ENCODE results near the gene CCR5AS.

Gene CCR5AS

DNA sequence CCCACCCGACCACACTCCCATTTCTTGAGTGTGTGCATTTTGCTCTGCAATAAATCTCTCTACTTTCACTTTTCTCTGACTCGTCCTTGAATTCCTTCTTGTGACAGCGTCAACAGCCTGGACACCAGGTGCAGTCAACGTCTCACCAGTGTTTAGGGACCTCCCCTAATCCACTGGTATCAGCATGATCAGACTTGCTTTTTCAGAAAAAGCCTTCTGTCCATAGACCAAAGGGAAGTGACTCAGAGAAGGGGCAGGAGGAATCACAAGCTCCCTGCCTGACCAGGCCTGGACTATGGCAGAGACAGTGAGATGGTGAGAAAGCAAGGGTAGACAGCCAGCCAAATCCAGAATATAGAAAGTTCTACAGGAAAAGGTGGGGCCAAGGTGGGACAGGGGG is 20.7 kb downstream of the CCR5AS start:
- Histone ChIP-seq H3K4ac (ENCODE audit: low read depth, low read length) (no peak overlapping the region), H4K91ac (ENCODE audit: insufficient read length, low read depth, low read length) (no peak overlapping the region), H2BK5ac (ENCODE audit: insufficient read length, low read length) (no peak overlapping the region), H3K27ac (ENCODE audit: insufficient read length, low read depth, low read length) (no peak overlapping the region), H3K4me2 (ENCODE audit: insufficient read depth, insufficient read length, low read length) (no peak overlapping the region), H4K5ac (ENCODE audit: insufficient read length, low read depth, low read length) (no peak overlapping the region), H3T11ph (ENCODE audit: low read length) (no peak overlapping the region), H4K8ac (replicated peaks; ENCODE audit: insufficient read length, low read depth, low read length) (no peak overlapping the region), H2BK20ac (ENCODE audit: low read depth, low read length, poor library complexity, severe bottlenecking) (no peak overlapping the region), H3K23me2 (ENCODE audit: insufficient read length, low read depth, low read length, poor library complexity, severe bottlenecking) (no peaks in the 10 kb centered on the region), H2BK12ac (ENCODE audit: insufficient read length, low read depth, low read length) (no peak overlapping the region), H3K9me3 (ENCODE audit: control insufficient read depth, low read depth, low read length) (no peaks in the 10 kb centered on the region), H2BK120ac (ENCODE audit: low read depth, low read length, poor library complexity, severe bottlenecking) (no peak overlapping the region), H3K9ac (ENCODE audit: extremely low read depth, insufficient read length, low read length) (no peak overlapping the region), H3K79me1 (ENCODE audit: insufficient read depth, low read depth, low read length, poor library complexity, severe bottlenecking) (no peaks in the 10 kb centered on the region), H3K56ac (ENCODE audit: insufficient read length, low read depth, low read length) (no peak overlapping the region), H2BK15ac (ENCODE audit: low read depth, low read length) (no peak overlapping the region), H3K18ac (ENCODE audit: insufficient read length, low read depth, low read length) (no peak overlapping the region), H3K23ac (ENCODE audit: insufficient read length, low read depth, low read length) (no peak overlapping the region), H3K79me2 (ENCODE audit: insufficient read depth, low read length) (no peaks in the 10 kb centered on the region), H4K20me1 (ENCODE audit: control insufficient read depth, insufficient read depth, insufficient read length) (no peaks in the 10 kb centered on the region), H2AK5ac (ENCODE audit: insufficient read length, low read length) (no peak overlapping the region), H3K4me1 (ENCODE audit: insufficient read depth, low read length) (no peaks in the 10 kb centered on the region), H3K27me3 (ENCODE audit: insufficient read depth, low read length) (no peaks in the 10 kb centered on the region), H2AFZ (ENCODE audit: low read length) (no peak overlapping the region), H3K14ac (ENCODE audit: insufficient read depth, low read length) (no peak overlapping the region)
- no peak for TF ChIP-seq CTCF (conservative IDR thresholded peaks at IDR 0.05)
- H3K27me3 Mint-ChIP-seq (ENCODE audit: low read depth) = no peaks in the 10 kb centered on the region
- no CpG with 5 or more reads among the region's 4 CpGs for WGBS (ENCODE audit: extremely low coverage, insufficient read length, low lambda C conversion rate)
- H3K36me3 Mint-ChIP-seq (ENCODE audit: insufficient read depth in 1 of 3, low read depth in 3 of 3) = no peaks in the 10 kb centered on the region
- DNase-seq = no peak
- peaks cover 17 to 18% of the 10 kb centered on the region in 2 experiments for H3K4me1 Mint-ChIP-seq
- H3K9me3 Mint-ChIP-seq = peaks cover 0 to 3% of the 10 kb centered on the region in 2 experiments; a peak in 2 of 5 replicates
- no peak overlapping the region for H3K4me3 Mint-ChIP-seq
- H3K27ac Mint-ChIP-seq = no peak overlapping the region
